Heart left ventricle (tissue), 13 donors: ENCODE data around the gene GATA3.

Experiments used
- CTCF ChIP-seq, 12 donors: fragments of 200-600 bp; sonication (generic) in 4 of 12; IDR thresholded peaks; one replicate each; pipeline versions ENCODE4 v1.5.0 to v1.8.0; 2018 to 2022; ENCODE audit warnings: antibody characterized with exemption in 12 of 12, mild to moderate bottlenecking in 5 of 12
- POLR2A ChIP-seq, 2 donors: fragments of 450-650 bp; IDR thresholded peaks; one replicate each; pipeline ENCODE4 v1.6.1; 2017; ENCODE audit warnings: antibody characterized with exemption in 2 of 2, mild to moderate bottlenecking in 2 of 2, moderate library complexity in 2 of 2
- donor health status: ischemic (EF 13 %, LVEDD 7.1; RV severe dilation, severe dysfunction).
- donor health status: DM: no; HTN: yes; CAD: no.
- donor health status: DM: no; HTN: no; CAD: no.
- donor health status: ischemic (EF 25% LVEDD 6.9; RV normal size, moderate dysfunction).
- donor health status: ischemic (EF 25% LVEDD 5.7; RV mildly dilated, moderate dysfunction).
- donor health status: ischemic (EF 35%, LVEDD 5.7; RV mildly dilated, moderate dysfunction).
- donor health status: nonischemic (EF 11% LVEDD 7.7; RV severe dilation, severe dysfunction).
- donor health status: DM: yes; HTN: yes; CAD: no.
- donor health status: PGD.
- donor health status: ischemic (EF 29% LVEDD 5.4; RV normal size, mild dysfunction).
- donor health status: nonischemic (EF 23%, LVEDD 6.1; RV moderate dilation, normal function).

DNA sequence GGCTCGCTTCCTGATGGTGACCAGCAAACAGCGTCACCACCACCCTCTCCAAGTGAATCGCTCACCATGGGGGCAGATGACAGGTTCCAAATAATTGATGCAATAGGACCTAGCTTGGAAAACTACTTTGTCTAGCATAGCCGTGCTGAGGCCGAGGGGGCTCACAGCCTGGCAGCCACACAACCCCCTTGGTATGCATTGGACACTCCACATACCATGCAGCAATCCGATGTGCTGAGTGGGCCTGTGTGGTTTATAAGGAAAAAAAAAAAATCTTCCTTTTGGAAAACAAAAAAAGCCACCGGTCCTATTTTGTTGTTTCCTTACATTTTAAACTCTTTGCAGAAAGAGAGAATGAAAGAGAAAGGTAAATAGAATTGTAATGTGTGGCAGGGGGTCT is 15.1 kb downstream of the GATA3 start:
- TF ChIP-seq CTCF (IDR thresholded peaks at IDR 0.05), result no peak
- TF ChIP-seq POLR2A (IDR thresholded peaks at IDR 0.05), result no peak
